GM21360 (cell line): Measurements from ENCODE around the gene MAP3K7CL.
"Not testable (repeated sequence)": the region's sequence is repeated elsewhere in the genome, so short reads cannot be mapped to it uniquely, and the experiment has no call there.

Source experiments
- ATAC-seq: cut with Tn5 transposase; IDR thresholded peaks from one replicate; pipeline ENCODE4 v1.9.1; 2021; ENCODE audit warnings: mild to moderate bottlenecking, moderate library complexity; ENCODE audit not compliant: unreplicated experiment

MAP3K7CL gene

DNA sequence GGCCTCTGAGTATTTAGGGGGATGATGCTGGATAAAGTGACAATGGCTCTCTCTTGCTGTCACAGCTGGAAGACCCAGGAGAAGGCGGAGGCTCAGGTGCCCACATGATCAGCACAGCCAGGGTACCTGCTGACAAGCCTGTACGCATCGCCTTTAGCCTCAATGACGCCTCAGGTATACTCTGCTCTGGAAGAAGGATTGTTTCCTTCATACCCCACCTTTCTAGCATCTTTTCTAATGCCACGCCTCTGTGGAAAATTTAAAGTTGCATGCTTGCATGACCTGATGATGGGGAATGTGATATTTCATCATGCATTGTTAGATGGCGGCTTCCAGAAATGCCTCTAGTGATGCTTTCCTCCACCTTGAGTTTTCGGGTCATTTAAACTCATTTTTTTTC lies 2.8 kb downstream of the MAP3K7CL start:
- ATAC-seq: no peak

DNA sequence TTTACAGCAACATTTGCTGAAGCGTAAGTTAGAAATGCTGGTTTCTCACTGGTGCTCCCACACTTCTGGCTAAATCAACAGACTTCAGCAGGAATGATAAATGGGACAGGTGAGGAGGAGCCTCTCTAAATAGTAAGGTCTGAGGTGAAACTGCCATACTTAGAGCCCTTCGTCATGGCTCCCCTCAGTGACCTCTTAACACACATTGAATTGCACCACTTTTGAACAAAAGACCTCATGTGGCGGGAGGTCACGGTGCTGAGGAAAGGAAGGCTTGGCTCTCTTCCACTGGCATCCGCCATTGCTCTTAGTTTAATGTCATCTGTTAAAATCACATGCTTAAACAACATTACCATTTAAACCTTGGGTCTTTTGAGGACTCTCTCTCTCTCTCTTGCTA lies 3.4 kb downstream of the MAP3K7CL start:
- no peak for ATAC-seq

DNA sequence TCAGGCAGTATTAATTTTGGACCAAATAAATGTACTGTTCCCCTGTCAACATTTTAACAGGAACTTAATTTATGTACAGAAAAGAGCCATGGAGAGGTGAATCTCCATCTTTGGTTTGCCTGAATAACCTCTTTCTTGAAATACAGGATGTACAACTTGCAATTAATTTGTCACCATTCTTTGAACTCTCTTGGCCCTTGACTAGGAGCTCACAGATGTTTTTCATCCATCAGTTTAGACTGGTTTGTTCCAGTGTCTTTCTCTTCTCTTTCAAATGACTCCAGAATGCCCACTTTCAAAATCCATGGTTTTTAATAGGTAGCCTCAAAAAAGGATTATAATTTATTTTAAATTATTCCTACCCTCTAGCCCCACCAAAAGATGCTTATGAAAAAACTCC lies 5.0 kb downstream of the MAP3K7CL start:
- no peak for ATAC-seq

DNA sequence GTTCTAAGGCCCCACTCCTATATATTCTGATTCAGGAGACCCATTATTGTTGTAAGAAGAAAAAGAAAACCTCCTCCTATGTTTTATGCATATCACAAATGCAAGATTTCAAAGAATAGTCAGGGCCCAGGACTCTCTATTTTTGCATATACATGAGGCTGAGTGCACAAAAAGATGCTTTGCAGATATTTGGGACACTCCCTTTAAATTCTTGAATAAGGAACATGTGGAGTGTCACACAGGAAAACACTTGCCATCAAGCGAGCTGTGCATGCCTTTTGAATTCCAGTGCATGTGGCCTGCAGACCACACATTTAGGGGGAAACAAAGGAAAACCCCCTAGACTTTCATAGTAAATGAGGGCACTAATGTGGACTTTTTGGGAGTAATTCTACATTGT lies 5.6 kb downstream of the MAP3K7CL start:
- no peak for ATAC-seq

DNA sequence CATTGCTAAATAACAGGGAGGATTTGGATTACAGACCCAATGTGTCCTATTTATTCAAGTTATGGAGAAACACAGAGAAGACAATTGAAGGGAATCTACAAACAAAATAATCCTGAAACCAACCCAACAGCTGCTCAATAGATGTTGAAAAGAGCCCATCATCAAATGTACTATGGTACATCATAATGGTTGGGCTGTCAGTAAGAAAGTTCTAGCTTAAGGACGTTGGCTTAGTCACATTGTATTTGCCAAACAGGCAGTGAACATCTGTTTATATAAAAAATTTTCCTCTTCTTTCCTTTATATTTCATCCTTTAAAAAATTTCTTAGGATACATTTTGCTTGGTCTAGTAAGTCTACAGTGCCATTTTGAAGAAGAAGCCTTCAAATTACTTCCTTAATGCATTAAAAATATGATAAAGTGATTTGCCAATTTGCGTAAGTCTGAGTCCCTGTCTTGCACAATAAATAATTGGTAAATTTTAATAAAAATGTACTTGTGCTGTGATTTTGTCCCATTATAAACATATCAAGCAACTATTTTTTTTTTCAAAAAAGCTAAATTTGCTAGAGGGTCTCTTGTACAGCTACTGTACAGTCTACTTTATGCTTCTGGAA lies 14.4 kb downstream of the MAP3K7CL start:
- ATAC-seq: no peak

DNA sequence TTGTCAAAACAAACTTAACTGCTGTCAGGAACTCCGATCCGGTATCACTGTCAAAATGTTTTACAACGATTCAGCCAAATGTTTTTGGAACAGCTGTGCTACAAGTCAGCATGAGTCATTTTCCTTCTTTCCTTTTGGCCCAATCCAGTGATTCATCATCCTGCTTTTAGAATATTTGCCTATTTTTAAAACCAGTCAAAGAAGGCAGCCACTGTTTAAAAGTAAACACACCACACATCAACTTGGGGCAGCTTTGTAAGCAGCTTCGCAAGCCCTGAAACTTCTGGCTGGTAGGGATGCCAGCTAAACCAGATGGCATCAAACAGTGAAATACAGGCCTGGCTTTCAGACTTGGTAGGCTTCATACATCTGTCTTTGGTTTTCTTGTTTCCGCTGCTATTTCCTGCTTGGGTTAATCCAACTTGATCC lies 14.9 kb downstream of the MAP3K7CL start:
- ATAC-seq: no peak

DNA sequence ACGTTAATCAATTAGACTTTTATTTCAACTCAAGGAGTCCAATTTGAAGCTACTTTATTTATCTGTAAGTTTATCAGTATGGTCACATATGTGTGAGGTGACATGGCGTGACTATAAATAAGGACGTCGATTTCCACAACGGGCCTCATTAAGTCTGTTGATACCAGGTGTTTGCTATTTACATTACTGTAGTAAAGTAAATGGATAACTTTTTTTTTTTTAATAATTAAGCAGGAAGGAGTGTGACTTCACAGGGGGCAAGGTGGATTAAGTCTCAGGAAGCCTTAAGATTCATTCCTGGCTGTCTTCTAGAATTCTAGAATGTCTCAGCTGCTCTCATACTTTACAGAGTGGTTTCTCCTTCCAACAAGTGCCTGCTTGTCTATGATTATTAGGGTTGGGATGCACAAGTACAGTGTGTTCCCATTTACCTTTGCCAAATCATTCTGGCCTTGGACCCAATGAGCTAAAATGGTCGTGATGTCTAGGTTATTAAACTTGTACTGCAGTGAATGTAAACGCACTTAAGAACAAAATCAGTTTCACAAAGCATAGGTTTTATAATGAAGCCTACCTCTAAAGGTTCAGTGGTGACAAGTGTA lies 15.5 kb downstream of the MAP3K7CL start:
- no peak for ATAC-seq

DNA sequence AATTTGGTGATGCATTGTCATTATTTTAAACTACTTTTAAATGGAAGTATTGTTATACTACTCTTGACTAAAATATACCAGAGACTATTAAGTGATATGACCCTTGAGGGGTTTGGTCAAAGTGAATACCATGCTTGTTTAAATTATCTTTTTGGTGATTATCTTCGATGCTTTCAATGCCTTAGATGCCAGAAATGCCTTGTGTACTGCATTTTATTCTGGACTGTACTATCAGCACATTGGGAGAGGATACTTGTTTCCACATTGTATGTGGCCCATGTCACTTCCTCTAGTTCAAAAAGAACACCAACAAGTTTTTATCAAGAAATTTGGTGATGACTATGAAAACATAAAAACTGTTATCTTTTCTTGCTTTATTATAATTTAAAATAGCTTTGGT lies 16.3 kb downstream of the MAP3K7CL start:
- no peak for ATAC-seq

DNA sequence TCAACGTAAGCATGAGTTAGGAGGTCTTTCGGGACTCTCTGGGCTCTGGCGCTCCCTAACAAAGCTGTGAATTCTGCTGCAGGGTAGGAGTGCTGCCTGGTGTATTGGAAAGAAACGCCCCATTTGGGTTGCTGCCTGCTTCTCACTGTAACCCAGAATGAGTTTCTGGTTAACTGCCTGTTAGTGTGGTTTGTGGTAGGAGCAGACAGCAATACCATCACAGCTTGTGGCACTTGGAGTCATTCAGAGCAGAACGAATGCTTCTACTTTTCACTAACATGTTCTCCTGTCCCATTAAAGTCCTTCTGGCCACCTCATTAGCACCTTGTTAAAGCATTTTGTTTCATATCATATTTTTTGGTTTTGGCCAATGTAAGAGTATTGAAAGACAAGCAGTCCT lies 18.1 kb downstream of the MAP3K7CL start:
- ATAC-seq: no peak

DNA sequence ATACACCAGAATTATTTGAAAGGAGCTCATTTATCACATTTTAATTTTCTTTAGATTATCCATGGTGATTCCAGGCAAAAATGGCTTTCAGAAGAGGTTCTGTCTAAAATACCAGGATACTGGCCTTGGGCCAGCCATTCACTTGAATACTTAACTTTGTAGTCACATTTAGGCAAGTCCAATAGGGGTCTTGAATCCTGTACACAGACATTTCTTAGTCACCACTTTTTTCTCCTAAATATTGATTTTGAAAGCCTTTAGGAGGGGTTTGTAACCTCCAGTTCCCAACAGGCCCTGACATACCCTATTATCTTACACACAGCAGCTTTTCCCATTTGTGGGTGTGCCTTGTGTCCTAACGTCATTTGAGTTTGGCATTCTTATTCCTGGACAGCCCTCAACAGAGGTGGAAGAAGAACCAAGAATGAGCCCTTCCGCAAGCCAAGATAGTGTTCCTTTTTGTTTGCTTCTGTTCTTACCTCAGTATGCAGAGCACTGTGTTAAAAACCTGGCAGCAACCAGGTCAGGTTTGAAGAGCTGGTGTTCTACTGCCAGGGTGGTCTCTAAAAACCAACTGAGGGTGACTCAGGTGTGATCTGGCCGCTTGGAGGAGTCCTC lies 19.5 kb downstream of the MAP3K7CL start:
- no peak for ATAC-seq

DNA sequence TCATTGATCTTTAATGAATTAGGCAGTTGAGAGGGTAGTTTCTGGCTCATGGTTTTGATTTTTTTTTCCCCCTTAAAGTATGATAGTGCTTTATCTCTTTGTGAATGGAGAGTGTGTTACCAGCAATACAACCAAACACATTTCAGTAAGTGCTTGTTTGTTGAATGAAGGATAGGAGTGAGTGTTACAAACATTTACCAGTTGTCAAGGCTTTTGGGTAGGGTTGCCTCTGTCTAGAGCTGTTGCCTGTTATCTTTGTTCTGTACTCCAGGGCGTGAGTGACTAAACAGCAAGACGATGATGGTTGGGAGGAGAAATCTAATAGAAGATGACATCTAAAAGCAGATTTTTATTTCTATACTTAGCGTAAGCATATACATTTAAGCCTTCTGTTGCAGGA lies 21.5 kb downstream of the MAP3K7CL start:
- ATAC-seq: no peak

DNA sequence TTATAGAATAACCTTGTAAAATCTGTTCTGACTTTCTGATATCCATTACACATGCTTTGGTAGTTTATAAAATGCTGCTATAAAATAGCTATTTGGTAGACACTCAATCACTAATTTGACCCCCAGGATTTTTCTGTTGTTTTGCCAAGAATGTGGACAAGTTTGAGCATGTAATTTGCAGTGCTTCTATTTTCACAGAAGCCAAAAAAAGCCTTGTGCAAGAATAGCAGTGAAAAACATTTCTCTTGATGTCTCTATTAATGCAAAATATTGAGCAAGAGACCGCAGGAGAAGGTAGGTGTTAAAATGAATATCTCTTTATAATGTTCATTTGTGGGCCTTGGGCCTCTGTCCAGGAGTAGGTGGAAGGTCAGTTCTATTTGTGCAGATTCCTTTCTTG lies 22.5 kb downstream of the MAP3K7CL start:
- no peak for ATAC-seq

DNA sequence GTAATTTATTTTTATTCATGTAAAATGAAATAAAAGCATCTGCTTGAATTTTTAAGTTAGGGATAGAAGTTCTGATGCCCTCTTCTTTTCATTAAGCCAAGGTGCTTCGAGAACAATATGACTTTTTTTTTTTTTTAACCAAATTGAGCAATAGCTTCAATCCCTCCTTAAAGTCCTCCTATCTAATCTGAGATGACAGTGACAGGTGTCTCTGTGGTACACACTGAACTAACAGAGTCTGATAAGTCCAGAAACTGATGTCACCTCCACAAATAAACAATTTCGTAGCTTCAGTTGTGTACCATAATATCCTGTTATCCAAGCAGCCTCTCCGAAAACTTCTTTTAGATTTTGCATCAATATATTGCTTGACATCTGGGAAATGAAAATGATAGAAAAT lies 23.8 kb downstream of the MAP3K7CL start:
- ATAC-seq: no peak

DNA sequence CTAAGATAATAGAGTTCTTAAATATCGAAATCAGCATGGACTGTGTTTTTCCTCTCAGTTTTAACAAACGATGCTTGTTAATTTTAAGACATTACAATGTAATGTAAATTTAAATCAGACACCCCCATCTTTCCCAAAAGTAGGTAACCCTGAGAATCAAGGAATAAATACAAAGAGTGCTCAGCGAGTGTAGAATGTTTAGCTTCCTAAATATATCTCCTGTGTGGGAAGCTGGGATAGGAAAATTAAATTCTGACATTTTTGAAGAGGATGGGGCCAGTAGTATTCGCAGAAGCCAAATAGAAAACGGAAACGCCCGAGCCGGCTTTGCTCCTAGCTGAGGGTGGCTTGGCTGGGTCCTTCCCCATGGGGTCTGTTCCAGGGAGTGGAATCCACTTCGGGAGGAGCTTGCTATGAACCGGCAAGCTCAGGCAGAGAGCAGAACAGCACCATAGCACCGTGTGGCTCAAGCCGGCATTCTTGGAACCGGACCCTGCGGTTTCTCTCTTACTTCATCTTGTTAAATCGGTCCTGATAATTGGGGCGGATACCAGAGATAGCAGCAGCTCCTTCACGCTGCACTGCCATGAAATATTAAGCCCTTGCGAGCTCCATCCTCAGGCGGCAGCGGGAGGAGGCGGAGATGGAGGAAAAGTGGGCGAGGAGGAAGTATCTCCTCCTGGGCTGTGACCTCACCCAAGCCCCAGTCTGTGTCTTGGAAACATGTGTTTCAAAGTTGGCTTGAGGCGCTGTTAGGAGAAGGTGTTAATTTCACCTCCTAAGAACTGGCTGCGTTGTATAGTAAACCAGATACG lies 24.9 kb downstream of the MAP3K7CL start:
- no peak for ATAC-seq

DNA sequence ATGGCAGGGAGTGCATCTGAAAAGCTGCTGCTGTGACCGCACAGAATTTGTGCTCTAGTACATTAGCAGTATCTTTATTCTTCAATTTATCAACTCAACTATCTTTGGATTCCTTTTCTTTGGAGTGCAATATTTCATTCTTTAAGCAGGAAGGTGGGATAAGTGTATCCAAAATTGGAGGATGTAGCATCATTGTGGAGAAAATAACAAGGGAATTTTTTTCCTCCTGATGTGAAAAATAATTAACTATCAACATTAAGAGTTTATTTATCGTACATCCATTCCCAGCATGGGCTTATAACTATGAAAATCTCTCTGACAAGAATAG lies 25.5 kb downstream of the MAP3K7CL start:
- no peak for ATAC-seq

DNA sequence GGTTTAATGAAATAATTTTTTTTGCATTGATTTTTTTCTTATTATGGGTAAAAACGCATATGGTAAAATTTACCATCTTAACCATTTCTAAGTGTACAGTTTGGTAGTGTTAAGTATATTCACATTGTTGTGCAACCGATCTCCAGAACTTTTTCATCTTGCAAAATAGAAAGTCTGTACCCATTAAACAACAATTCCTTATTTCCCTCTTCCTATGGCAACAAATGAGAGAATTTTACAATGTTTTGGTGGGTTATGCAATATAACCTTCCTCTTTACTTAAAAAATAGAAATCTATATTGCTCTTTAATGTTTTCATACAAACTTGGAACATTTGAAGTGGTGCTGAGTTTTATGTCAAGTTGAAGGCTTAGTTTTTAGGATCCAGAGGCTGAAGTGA lies 26.6 kb downstream of the MAP3K7CL start:
- ATAC-seq: no peak

DNA sequence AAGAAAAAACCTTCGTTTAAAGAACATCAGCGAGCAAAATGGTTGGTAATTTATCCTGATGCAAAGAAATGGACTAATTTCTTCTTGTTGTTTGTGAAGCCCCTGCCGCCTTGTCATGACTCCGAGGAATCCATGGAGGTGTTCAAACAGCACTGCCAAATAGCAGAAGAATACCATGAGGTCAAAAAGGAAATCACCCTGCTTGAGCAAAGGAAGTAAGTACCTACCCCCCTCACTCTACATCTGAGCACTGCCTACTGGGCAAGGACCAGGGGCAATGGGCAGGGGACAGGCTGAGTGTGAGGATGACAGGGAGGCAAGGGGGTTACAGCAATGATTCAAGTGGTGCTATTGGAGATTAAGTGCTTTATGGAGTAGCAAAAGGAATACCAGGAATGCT lies 29.4 kb downstream of the MAP3K7CL start:
- no peak for ATAC-seq

DNA sequence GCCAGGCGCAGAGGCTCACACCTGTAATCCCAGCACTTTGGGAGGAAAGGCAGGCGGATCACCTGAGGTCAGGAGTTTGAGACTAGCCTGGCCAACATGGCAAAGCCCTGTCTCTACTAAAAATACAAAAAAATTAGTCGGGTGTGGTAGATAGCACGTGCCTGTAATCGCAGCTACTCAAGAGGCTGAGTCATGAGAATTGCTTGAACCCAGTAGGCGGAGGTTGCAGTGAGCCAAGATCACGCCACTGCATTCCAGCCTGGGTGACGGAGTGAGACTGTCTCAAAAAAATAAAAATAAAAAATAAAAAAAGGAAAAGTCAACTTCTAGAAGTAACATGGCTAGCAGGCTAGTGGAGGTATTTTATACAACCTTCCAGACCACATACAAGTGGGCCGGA lies 32.4 kb downstream of the MAP3K7CL start:
- not testable (repeated sequence) for ATAC-seq

DNA sequence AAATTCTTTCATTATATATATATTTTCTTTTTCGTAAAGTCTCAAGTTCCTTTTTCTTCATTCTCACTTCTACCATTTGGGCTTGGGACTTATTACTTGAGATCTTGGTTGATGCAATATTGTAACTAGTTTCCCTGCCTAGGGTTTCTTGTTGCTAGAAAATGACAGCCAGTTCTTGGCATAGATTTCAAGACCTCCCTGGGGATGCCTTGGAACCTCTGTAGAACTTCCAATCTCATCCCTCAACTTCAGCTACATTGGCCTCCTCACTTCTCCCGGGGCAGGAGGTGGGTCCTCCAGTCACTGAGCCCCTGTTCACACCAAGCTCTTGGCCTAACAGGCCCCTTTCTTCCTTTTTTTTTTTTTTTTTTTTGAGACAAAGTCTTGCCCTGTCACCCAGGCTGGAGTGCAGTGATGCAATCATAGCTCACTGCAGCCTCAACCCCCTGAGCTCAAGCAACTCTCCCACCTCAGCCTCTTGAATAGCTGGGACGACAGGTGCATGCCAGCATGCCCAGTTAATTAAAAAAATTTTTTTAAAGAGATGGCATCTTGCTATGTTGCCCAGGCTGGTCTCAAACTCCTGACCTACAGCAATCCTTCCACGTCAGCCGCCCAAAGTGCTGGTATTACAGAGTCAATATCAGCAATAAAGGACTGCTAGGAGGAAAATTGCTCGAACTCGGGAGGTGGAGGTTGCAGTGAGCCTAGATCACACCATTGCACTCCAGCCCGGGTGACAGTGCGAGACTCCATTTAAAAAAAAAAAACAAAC lies 33.1 kb downstream of the MAP3K7CL start:
- no peak for ATAC-seq

DNA sequence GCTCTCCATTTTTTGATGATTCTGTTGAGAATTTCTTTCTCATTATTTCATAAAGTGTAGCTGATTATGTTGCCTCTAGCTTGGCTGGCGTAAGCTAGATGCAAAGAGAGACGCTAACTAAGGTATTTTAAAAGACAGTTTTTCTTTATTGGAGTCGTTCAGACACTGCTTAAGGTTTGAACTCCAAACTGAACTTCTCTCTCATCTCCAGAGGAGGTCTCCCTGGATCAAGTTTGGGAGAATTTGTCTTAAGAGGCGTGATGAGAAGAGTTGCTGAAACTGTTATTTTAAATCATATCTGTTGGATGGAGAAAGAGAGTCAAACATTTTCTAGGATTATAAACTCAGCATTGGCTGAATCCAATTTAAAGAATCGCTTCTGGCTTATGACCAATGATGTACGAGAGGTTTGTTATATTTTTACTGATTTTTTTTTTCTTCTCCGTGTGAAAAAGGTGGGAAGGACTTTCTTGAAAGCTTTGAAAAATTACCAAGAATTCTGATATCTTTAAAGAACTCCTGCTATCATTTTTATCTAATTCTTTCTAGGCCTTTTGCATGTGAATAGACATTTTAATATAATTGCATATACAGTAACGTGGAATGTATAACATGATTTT lies 34.0 kb downstream of the MAP3K7CL start:
- no peak for ATAC-seq

DNA sequence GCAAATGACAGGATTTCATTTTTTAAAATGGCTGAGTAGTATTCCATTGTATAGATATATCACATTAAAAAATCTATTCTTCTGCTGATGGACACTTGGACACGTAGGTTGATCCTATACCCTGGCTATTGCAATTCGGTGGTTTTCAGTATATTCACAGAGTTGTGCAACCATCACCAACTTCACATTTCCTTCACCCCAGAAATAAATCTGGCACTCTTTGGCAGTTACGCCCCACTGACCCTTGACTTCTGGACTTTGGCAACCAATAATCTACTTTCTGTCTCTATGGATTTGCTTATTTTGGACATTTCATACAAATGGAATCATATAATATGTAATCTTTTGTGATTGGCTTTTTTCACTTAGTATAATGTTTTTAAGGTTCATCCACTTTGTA lies 35.9 kb downstream of the MAP3K7CL start:
- ATAC-seq: no peak
